Caco-2 (cell line): ENCODE data around the gene GRK5. TPM values are rescaled to one million over a fixed set of nuclear protein-coding genes. Genes with fewer than 3 reads are reported as not detected.

Experiments
- BruUV-seq: library from RNA; stranded (reverse); fragments of 400-500 nt; replicated peaks from 2 replicates; lab custom pipeline; 2021; lab: Mats Ljungman, UMichigan
- CTCF ChIA-PET: fragments of 300-600 bp; sonication (Branson Sonifier 250); formaldehyde crosslinking; loops from one replicate; lab custom pipeline; 2022; ENCODE audit warnings: antibody characterized with exemption; lab: Charles Lee
- POLR2A ChIA-PET: fragments of 300-600 bp; sonication (Branson Sonifier 250); formaldehyde crosslinking; loops from one replicate; lab custom pipeline; 2022; ENCODE audit warnings: antibody characterized with exemption; lab: Charles Lee
- DNase-seq, 2 experiments: peaks; one replicate each; pipeline versions ENCODE4 v3.0.0 to v3.0.0-alpha.2; 2020 to 2022
- H3K27me3 ChIP-seq: replicated peaks from 2 replicates; pipeline ENCODE4 v1.6.0; 2011; ENCODE audit warnings: low read length; ENCODE audit not compliant: control insufficient read depth, insufficient read depth
- H3K36me3 ChIP-seq: 2 replicates; pipeline ENCODE4 v1.5.1; 2011; ENCODE audit warnings: low read length; ENCODE audit not compliant: control insufficient read depth, insufficient read depth
- H3K4me1 ChIP-seq: fragments of 250-450 bp; sonication (Bioruptor Pico); 2 replicates; pipeline ENCODE4 v1.5.1; 2020; ENCODE audit warnings: mild to moderate bottlenecking
- H3K4me3 ChIP-seq: 2 replicates; pipeline ENCODE4 v1.5.1; 2011; ENCODE audit warnings: low read depth, mild to moderate bottlenecking, control low read depth, low read length
- H3K9me3 ChIP-seq: fragments of 250-450 bp; sonication (Bioruptor Pico); 2 replicates; pipeline ENCODE4 v1.5.1; 2020; ENCODE audit warnings: mild to moderate bottlenecking, moderate library complexity
- H3K27ac Mint-ChIP-seq: one replicate; pipeline ENCODE4 v1.8.0; 2022; ENCODE audit warnings: mixed read lengths; ENCODE audit not compliant: unreplicated experiment
- H3K27me3 Mint-ChIP-seq: one replicate; pipeline ENCODE4 v1.8.0; 2022; ENCODE audit warnings: mixed read lengths; ENCODE audit not compliant: insufficient read depth, unreplicated experiment
- H3K36me3 Mint-ChIP-seq: one replicate; pipeline ENCODE4 v1.8.0; 2022; ENCODE audit warnings: mild to moderate bottlenecking, mixed read lengths; ENCODE audit not compliant: insufficient read depth, unreplicated experiment
- H3K4me1 Mint-ChIP-seq: one replicate; pipeline ENCODE4 v1.8.0; 2022; ENCODE audit warnings: low read depth, mixed read lengths; ENCODE audit not compliant: unreplicated experiment
- H3K4me3 Mint-ChIP-seq: one replicate; pipeline ENCODE4 v1.8.0; 2022; ENCODE audit warnings: mild to moderate bottlenecking, moderate library complexity, mixed read lengths; ENCODE audit not compliant: unreplicated experiment
- H3K9me3 Mint-ChIP-seq: one replicate; pipeline ENCODE4 v1.8.0; 2022; ENCODE audit warnings: mixed read lengths; ENCODE audit not compliant: unreplicated experiment
- intact Hi-C: fragments of 100-400 bp; cut with micrococcal nuclease; formaldehyde crosslinking; loops from one replicate; pipeline ENCODE4 v1.10.0; 2022; ENCODE audit not compliant: unreplicated experiment
- total RNA-seq: library from RNA; stranded (reverse); gene quantifications from 2 replicates; pipeline ENCODE4 v1.2.3, GENCODE V29; 2022
- TF ChIP-seq, protein P1 (sequence below), 2 experiments: fragments of 200-600 bp in 1 of 2; IDR thresholded peaks; 1 replicate in 1 of 2; 2 replicates in 1 of 2; pipeline versions ENCODE4 v1.5.1 to v1.8.0; 2011 to 2022; ENCODE audit warnings: antibody characterized with exemption in 1 of 2, control low read depth in 1 of 2, inconsistent platforms in 1 of 2, low read depth in 1 of 2, low read length in 1 of 2, mild to moderate bottlenecking in 1 of 2, moderate library complexity in 1 of 2; ENCODE audit not compliant: insufficient read depth in 1 of 2, severe bottlenecking in 1 of 2, unreplicated experiment in 1 of 2

The GRK5 gene
- total RNA-seq, 1 experiment from 2014 or later = 7.7 TPM

DNA sequence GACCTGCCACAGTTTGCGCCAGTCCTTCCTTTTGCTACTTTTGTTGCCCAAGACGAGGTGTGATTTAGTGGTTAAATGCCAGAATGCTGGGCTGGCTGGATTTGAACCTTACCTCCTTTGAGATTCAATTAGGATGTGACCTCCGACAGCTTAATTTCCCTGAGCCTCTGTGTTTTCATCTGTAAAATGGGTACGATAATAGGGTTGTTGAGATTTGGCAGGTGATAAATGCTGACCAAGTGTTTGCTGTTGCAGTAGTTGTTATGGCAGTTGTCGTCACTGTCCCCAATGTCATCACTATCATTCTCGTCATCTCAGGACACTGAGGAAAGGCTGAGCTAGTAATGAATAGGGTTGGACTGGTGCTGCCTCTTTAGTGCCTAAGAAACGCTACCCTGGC, 61.1 kb downstream of the GRK5 start:
- no peaks in the 10 kb centered on the region for H3K27me3 ChIP-seq
- Mint-ChIP-seq H3K27me3 (no peaks in the 10 kb centered on the region), H3K27ac (no peak overlapping the region), H3K36me3 (no peaks in the 10 kb centered on the region), H3K4me1 (peaks cover 17% of the 10 kb centered on the region), H3K4me3 (no peak overlapping the region), H3K9me3 (no peaks in the 10 kb centered on the region)
- BruUV-seq = no TSS peak
- intact Hi-C loops = no loop called here
- no peak for DNase-seq
- no peaks in the 10 kb centered on the region for H3K36me3 ChIP-seq
- H3K4me1 ChIP-seq = peaks cover 29% of the 10 kb centered on the region
- no peak overlapping the region for H3K4me3 ChIP-seq
- no peaks in the 10 kb centered on the region for H3K9me3 ChIP-seq
- TF ChIP-seq, protein P1, sequence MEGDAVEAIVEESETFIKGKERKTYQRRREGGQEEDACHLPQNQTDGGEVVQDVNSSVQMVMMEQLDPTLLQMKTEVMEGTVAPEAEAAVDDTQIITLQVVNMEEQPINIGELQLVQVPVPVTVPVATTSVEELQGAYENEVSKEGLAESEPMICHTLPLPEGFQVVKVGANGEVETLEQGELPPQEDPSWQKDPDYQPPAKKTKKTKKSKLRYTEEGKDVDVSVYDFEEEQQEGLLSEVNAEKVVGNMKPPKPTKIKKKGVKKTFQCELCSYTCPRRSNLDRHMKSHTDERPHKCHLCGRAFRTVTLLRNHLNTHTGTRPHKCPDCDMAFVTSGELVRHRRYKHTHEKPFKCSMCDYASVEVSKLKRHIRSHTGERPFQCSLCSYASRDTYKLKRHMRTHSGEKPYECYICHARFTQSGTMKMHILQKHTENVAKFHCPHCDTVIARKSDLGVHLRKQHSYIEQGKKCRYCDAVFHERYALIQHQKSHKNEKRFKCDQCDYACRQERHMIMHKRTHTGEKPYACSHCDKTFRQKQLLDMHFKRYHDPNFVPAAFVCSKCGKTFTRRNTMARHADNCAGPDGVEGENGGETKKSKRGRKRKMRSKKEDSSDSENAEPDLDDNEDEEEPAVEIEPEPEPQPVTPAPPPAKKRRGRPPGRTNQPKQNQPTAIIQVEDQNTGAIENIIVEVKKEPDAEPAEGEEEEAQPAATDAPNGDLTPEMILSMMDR (IDR thresholded peaks at IDR 0.05; ENCODE audit: insufficient read depth in 1 of 2, low read depth in 1 of 2, low read length in 1 of 2, severe bottlenecking in 1 of 2, unreplicated experiment in 1 of 2) = no peak
- POLR2A ChIA-PET = no interaction called here
- CTCF ChIA-PET = interaction anchor here (1.0 kb wide), 1 partner anchor 59 kb away, joined by 5 read pairs; no protein-coding TSS in a partner anchor

DNA sequence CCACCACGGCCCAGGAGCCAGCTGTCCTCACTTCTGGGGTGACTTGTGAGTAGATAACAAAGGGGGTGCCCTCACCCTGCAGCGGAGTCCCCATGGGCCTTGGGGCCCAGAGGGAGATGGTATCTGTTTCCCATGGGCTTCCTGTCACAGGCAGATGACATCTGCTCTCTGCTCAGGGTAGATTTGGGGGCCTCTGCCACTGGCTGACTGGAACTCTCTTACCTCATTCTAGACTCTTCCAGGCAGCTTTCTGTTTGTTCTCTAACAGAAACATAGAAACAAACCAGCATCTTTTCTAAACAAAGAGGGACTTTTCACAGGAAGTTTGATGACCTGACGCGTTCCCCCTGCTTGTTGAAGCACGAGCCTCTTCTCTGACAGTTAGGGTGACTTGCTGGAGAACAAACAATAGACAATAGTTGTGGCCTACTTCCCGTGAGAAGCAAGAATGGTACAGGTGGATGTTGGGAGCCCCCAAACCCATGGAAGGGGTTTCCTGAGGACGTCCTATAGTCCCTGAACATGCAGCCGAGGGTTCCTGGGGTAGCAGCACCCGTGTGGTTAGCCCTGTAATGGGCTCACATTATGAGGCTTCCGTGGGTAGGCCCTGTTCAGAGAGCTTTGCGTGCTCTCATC, 61.6 kb downstream of the GRK5 start:
- BruUV-seq = no TSS peak
- intact Hi-C loops = no loop called here
- Histone ChIP-seq H3K9me3 (no peaks in the 10 kb centered on the region), H3K4me3 (no peak overlapping the region), H3K27me3 (no peaks in the 10 kb centered on the region), H3K36me3 (no peaks in the 10 kb centered on the region), H3K4me1 (peaks cover 29% of the 10 kb centered on the region)
- no peaks in the 10 kb centered on the region for H3K27me3 Mint-ChIP-seq
- no peak overlapping the region for H3K4me3 Mint-ChIP-seq
- CTCF ChIA-PET = no interaction called here
- POLR2A ChIA-PET = no interaction called here
- H3K9me3 Mint-ChIP-seq = no peaks in the 10 kb centered on the region
- H3K4me1 Mint-ChIP-seq = peaks cover 17% of the 10 kb centered on the region
- no peak overlapping the region for H3K27ac Mint-ChIP-seq
- DNase-seq = no peak
- H3K36me3 Mint-ChIP-seq = no peaks in the 10 kb centered on the region
- TF ChIP-seq, protein P1 (IDR thresholded peaks at IDR 0.05; ENCODE audit: insufficient read depth in 1 of 2, low read depth in 1 of 2, low read length in 1 of 2, severe bottlenecking in 1 of 2, unreplicated experiment in 1 of 2) = no peak

DNA sequence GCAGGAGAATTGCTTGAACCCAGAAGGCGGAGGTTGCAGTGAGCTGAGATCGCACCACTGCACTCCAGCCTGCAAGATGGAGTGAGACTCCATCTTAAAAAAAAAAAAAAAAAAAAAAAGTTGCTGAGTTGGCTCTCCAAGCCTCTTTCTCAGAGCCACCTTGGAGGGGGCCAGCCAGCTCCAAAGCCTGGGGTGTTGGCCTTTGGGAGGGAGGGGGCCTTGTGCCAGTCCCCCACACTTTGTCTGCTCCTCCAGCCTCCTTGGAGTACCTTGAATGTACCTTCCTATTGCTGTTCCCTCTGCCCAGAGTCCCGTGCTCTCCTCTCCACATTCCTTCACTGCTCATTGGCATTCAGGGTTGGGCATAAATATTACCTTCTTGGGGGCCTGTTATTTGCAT, 62.4 kb downstream of the GRK5 start:
- H3K36me3 Mint-ChIP-seq = no peaks in the 10 kb centered on the region
- no peaks in the 10 kb centered on the region for H3K27me3 Mint-ChIP-seq
- Histone ChIP-seq H3K9me3 (no peaks in the 10 kb centered on the region), H3K4me1 (peaks cover 29% of the 10 kb centered on the region), H3K36me3 (no peaks in the 10 kb centered on the region), H3K27me3 (no peaks in the 10 kb centered on the region), H3K4me3 (no peak overlapping the region)
- POLR2A ChIA-PET = no interaction called here
- intact Hi-C loops = no loop called here
- no peak for DNase-seq
- no peak overlapping the region for H3K4me3 Mint-ChIP-seq
- BruUV-seq = no TSS peak
- H3K9me3 Mint-ChIP-seq = no peaks in the 10 kb centered on the region
- H3K4me1 Mint-ChIP-seq = peaks cover 17% of the 10 kb centered on the region
- peak overlapping the region; percentile 88 for H3K27ac Mint-ChIP-seq
- TF ChIP-seq, protein P1 (IDR thresholded peaks at IDR 0.05; ENCODE audit: insufficient read depth in 1 of 2, low read depth in 1 of 2, low read length in 1 of 2, severe bottlenecking in 1 of 2, unreplicated experiment in 1 of 2) = no peak
- CTCF ChIA-PET = interaction anchor here (1.8 kb wide), 1 partner anchor 16 kb away, joined by 10 read pairs; no protein-coding TSS in a partner anchor
